ENCODE data around the gene ERLEC1. TPM values are rescaled to one million over a fixed set of nuclear protein-coding genes. Genes with fewer than 3 reads are reported as not detected.
A peak's percentile ranks its signal among the peaks of the same experiment; 100 is the strongest.
"Not testable (repeated sequence)": the region's sequence is repeated elsewhere in the genome, so short reads cannot be mapped to it uniquely, and the experiment has no call there.

ERLEC1 gene
- total RNA-seq, 2 experiments from 2014 or later = 22.7 to 23.2 TPM

- peaks cover 36% of the 10 kb centered on the region for H3K4me1 Mint-ChIP-seq
- H3K27ac Mint-ChIP-seq = peak overlapping the region; percentile 99
- peaks cover 4% of the 10 kb centered on the region for H3K36me3 Mint-ChIP-seq (ENCODE audit: low read depth)
- H3K4me3 Mint-ChIP-seq = peak overlapping the region; percentile 86
- DNase-seq = peak; percentile 10
- H3K9me3 Mint-ChIP-seq = no peaks in the 10 kb centered on the region
- POLR2A ChIA-PET = no interaction called here
- no peaks in the 10 kb centered on the region for H3K27me3 Mint-ChIP-seq
- CTCF ChIA-PET = interaction anchor here (0.7 to 1.5 kb wide), 2 partner anchors 21 to 50 kb away, joined by 4 read pairs; partner anchors contain the start of gene CHAC2
Observed at GRCh38 chr2:53787614-53788289, 908 bp downstream of the ERLEC1 start.

- DNase-seq = no peak
- no peaks in the 10 kb centered on the region for H3K9me3 Mint-ChIP-seq
- H3K4me3 Mint-ChIP-seq = no peak overlapping the region
- peaks cover 10% of the 10 kb centered on the region for H3K4me1 Mint-ChIP-seq
- ChIA-PET POLR2A (no interaction called here), CTCF (interaction anchor here (1.5 kb wide), 1 partner anchor 25 kb away, joined by 10 read pairs; the partner anchor contains the start of gene CHAC2)
- H3K27me3 Mint-ChIP-seq = no peaks in the 10 kb centered on the region
- H3K36me3 Mint-ChIP-seq (ENCODE audit: low read depth) = peaks cover 2% of the 10 kb centered on the region
- H3K27ac Mint-ChIP-seq = no peak overlapping the region
Observed at GRCh38 chr2:53793261-53793660, 6.4 kb downstream of the ERLEC1 start.

GRCh38 chr2:53793821-53794220, 7.0 kb downstream of the ERLEC1 start:
- DNase-seq = no peak
- Mint-ChIP-seq H3K27me3 (no peaks in the 10 kb centered on the region), H3K9me3 (no peaks in the 10 kb centered on the region), H3K4me3 (no peak overlapping the region), H3K36me3 (ENCODE audit: low read depth) (peaks cover 4% of the 10 kb centered on the region), H3K4me1 (peaks cover 5% of the 10 kb centered on the region), H3K27ac (no peak overlapping the region)
- ChIA-PET POLR2A (no interaction called here), CTCF (interaction anchor here (1.5 kb wide), 1 partner anchor 26 kb away, joined by 10 read pairs; the partner anchor contains the start of gene CHAC2)

GRCh38 chr2:53801547-53801946, 14.7 kb downstream of the ERLEC1 start:
- POLR2A ChIA-PET = no interaction called here
- H3K27me3 Mint-ChIP-seq = no peaks in the 10 kb centered on the region
- H3K9me3 Mint-ChIP-seq = no peaks in the 10 kb centered on the region
- peaks cover 31% of the 10 kb centered on the region for H3K36me3 Mint-ChIP-seq (ENCODE audit: low read depth)
- H3K4me3 Mint-ChIP-seq = no peak overlapping the region
- CTCF ChIA-PET = no interaction called here
- no peak overlapping the region for H3K27ac Mint-ChIP-seq
- DNase-seq = no peak
- H3K4me1 Mint-ChIP-seq = peaks cover 2% of the 10 kb centered on the region

GRCh38 chr2:53802617-53803151, 15.8 kb downstream of the ERLEC1 start:
- no peak overlapping the region for H3K27ac Mint-ChIP-seq
- no peaks in the 10 kb centered on the region for H3K27me3 Mint-ChIP-seq
- H3K4me3 Mint-ChIP-seq = no peak overlapping the region
- peaks cover 34% of the 10 kb centered on the region for H3K36me3 Mint-ChIP-seq (ENCODE audit: low read depth)
- DNase-seq = no peak
- peaks cover 2% of the 10 kb centered on the region for H3K4me1 Mint-ChIP-seq
- no peaks in the 10 kb centered on the region for H3K9me3 Mint-ChIP-seq
- ChIA-PET CTCF (no interaction called here), POLR2A (no interaction called here)

GRCh38 chr2:53811601-53812000, 24.8 kb downstream of the ERLEC1 start:
- ChIA-PET POLR2A (no interaction called here), CTCF (interaction anchor here (0.6 kb wide), 1 partner anchor 338 kb away, joined by 3 read pairs; no protein-coding TSS in a partner anchor)
- Mint-ChIP-seq H3K36me3 (ENCODE audit: low read depth) (peaks cover 28% of the 10 kb centered on the region), H3K9me3 (no peaks in the 10 kb centered on the region), H3K4me3 (no peak overlapping the region), H3K27me3 (no peaks in the 10 kb centered on the region), H3K27ac (no peak overlapping the region), H3K4me1 (no peaks in the 10 kb centered on the region)
- DNase-seq = no peak

GRCh38 chr2:53813151-53813550, 26.3 kb downstream of the ERLEC1 start:
- Mint-ChIP-seq H3K9me3 (no peaks in the 10 kb centered on the region), H3K4me1 (no peaks in the 10 kb centered on the region), H3K4me3 (no peak overlapping the region), H3K27ac (no peak overlapping the region), H3K36me3 (ENCODE audit: low read depth) (peaks cover 34% of the 10 kb centered on the region), H3K27me3 (no peaks in the 10 kb centered on the region)
- POLR2A ChIA-PET = no interaction called here
- CTCF ChIA-PET = interaction anchor here (1.4 kb wide), 1 partner anchor 57 kb away, joined by 4 read pairs; no protein-coding TSS in a partner anchor
- DNase-seq = no peak

GRCh38 chr2:53818854-53819435, 32.1 kb downstream of the ERLEC1 start:
- no peaks in the 10 kb centered on the region for H3K9me3 Mint-ChIP-seq
- H3K27ac Mint-ChIP-seq = no peak overlapping the region
- no peaks in the 10 kb centered on the region for H3K27me3 Mint-ChIP-seq
- no peak for DNase-seq
- H3K4me3 Mint-ChIP-seq = no peak overlapping the region
- no peaks in the 10 kb centered on the region for H3K4me1 Mint-ChIP-seq
- CTCF ChIA-PET = no interaction called here
- POLR2A ChIA-PET = no interaction called here
- peaks cover 24% of the 10 kb centered on the region for H3K36me3 Mint-ChIP-seq (ENCODE audit: low read depth)

- no peaks in the 10 kb centered on the region for H3K9me3 Mint-ChIP-seq
- H3K4me3 Mint-ChIP-seq = no peak overlapping the region
- ChIA-PET CTCF (no interaction called here), POLR2A (no interaction called here)
- peaks cover 24% of the 10 kb centered on the region for H3K36me3 Mint-ChIP-seq (ENCODE audit: low read depth)
- DNase-seq = no peak
- H3K4me1 Mint-ChIP-seq = no peaks in the 10 kb centered on the region
- H3K27ac Mint-ChIP-seq = no peak overlapping the region
- H3K27me3 Mint-ChIP-seq = no peaks in the 10 kb centered on the region
Observed at GRCh38 chr2:53819634-53820033, 32.8 kb downstream of the ERLEC1 start.

- CTCF ChIA-PET = no interaction called here
- no peak overlapping the region for H3K27ac Mint-ChIP-seq
- no peaks in the 10 kb centered on the region for H3K9me3 Mint-ChIP-seq
- no peaks in the 10 kb centered on the region for H3K27me3 Mint-ChIP-seq
- no peak overlapping the region for H3K4me3 Mint-ChIP-seq
- POLR2A ChIA-PET = no interaction called here
- DNase-seq = no peak
- peaks cover 24% of the 10 kb centered on the region for H3K36me3 Mint-ChIP-seq (ENCODE audit: low read depth)
- H3K4me1 Mint-ChIP-seq = no peaks in the 10 kb centered on the region
Observed at GRCh38 chr2:53820048-53820447, 33.2 kb downstream of the ERLEC1 start.

- CTCF ChIA-PET = interaction anchor here (0.6 kb wide), 1 partner anchor 37 kb away, joined by 3 read pairs; no protein-coding TSS in a partner anchor
- no peak overlapping the region for H3K4me3 Mint-ChIP-seq
- no peaks in the 10 kb centered on the region for H3K27me3 Mint-ChIP-seq
- POLR2A ChIA-PET = no interaction called here
- no peak overlapping the region for H3K27ac Mint-ChIP-seq
- no peaks in the 10 kb centered on the region for H3K4me1 Mint-ChIP-seq
- H3K36me3 Mint-ChIP-seq (ENCODE audit: low read depth) = peaks cover 18% of the 10 kb centered on the region
- no peak for DNase-seq
- no peaks in the 10 kb centered on the region for H3K9me3 Mint-ChIP-seq
Observed at GRCh38 chr2:53820711-53821110, 33.9 kb downstream of the ERLEC1 start.

GRCh38 chr2:53821810-53822209, 35.0 kb downstream of the ERLEC1 start:
- no peak overlapping the region for H3K27ac Mint-ChIP-seq
- H3K27me3 Mint-ChIP-seq = no peaks in the 10 kb centered on the region
- H3K9me3 Mint-ChIP-seq = no peaks in the 10 kb centered on the region
- peaks cover 13% of the 10 kb centered on the region for H3K36me3 Mint-ChIP-seq (ENCODE audit: low read depth)
- H3K4me1 Mint-ChIP-seq = no peaks in the 10 kb centered on the region
- H3K4me3 Mint-ChIP-seq = no peak overlapping the region
- ChIA-PET CTCF (no interaction called here), POLR2A (no interaction called here)
- no peak for DNase-seq

- H3K4me1 Mint-ChIP-seq; H3K36me3 Mint-ChIP-seq (ENCODE audit: low read depth); H3K4me3 Mint-ChIP-seq; POLR2A ChIA-PET; H3K9me3 Mint-ChIP-seq; H3K27me3 Mint-ChIP-seq; CTCF ChIA-PET; H3K27ac Mint-ChIP-seq: not testable (repeated sequence)
- peak; percentile 28 for DNase-seq
Observed at GRCh38 chr2:53823639-53824038, 36.8 kb downstream of the ERLEC1 start.
